PC-3 (cell line): ENCODE data around the gene WDR93. TPM values are rescaled to one million over a fixed set of nuclear protein-coding genes. Genes with fewer than 3 reads are reported as not detected.

ENCODE experiments used
- ATAC-seq: fragments of 200-7000 bp; cut with Tn5 transposase; 2 replicates; pipeline ENCODE4 v1.9.1; 2020; ENCODE audit warnings: mild to moderate bottlenecking, moderate library complexity
- BruUV-seq: library from RNA; stranded (reverse); fragments of 400-500 nt; replicated peaks from 2 replicates; lab custom pipeline; 2021; lab: Mats Ljungman, UMichigan
- CTCF ChIA-PET: fragments of 300-600 bp; sonication (Branson Sonifier 250); formaldehyde crosslinking; loops from one replicate; lab custom pipeline; 2022; ENCODE audit warnings: antibody characterized with exemption; lab: Charles Lee
- POLR2A ChIA-PET: fragments of 300-600 bp; sonication (Branson Sonifier 250); formaldehyde crosslinking; loops from one replicate; lab custom pipeline; 2022; ENCODE audit warnings: antibody characterized with exemption; ENCODE audit not compliant: unreplicated experiment; lab: Charles Lee
- DNase-seq: peaks from one replicate; pipeline ENCODE4 v3.0.0-alpha.2; 2015
- H2AFZ ChIP-seq: fragments of 300-600 bp; sonication (generic); 2 replicates; pipeline ENCODE4 v1.6.0; 2016; ENCODE audit warnings: antibody characterized with exemption, low read length
- H3F3A ChIP-seq: fragments of 300-600 bp; sonication (generic); one replicate; pipeline ENCODE4 v1.6.0; 2017; ENCODE audit warnings: antibody characterized with exemption, low read length, control low read depth, mild to moderate bottlenecking; ENCODE audit not compliant: unreplicated experiment
- H3K27ac ChIP-seq: fragments of 300-600 bp; sonication (generic); 2 replicates; pipeline ENCODE4 v1.5.1; 2016; ENCODE audit warnings: mild to moderate bottlenecking, low read length
- H3K27me3 ChIP-seq: fragments of 300-600 bp; sonication (generic); 2 replicates; pipeline ENCODE4 v1.6.1; 2016; ENCODE audit warnings: low read length, mixed read lengths
- H3K36me3 ChIP-seq: fragments of 300-600 bp; sonication (generic); 2 replicates; pipeline ENCODE4 v1.6.1; 2016; ENCODE audit warnings: low read depth, mixed run types, low read length, mixed read lengths
- H3K4me1 ChIP-seq: fragments of 300-600 bp; sonication (generic); 2 replicates; pipeline ENCODE4 v1.5.1; 2016; ENCODE audit warnings: low read length; ENCODE audit not compliant: insufficient read depth
- H3K4me2 ChIP-seq: fragments of 300-600 bp; sonication (generic); 2 replicates; pipeline ENCODE4 v1.6.0; 2016; ENCODE audit warnings: low read length
- H3K4me3 ChIP-seq: fragments of 300-600 bp; sonication (generic); 2 replicates; pipeline ENCODE4 v1.5.1; 2016; ENCODE audit warnings: mild to moderate bottlenecking, low read length, mixed read lengths
- H3K79me2 ChIP-seq: fragments of 300-600 bp; sonication (generic); 2 replicates; pipeline ENCODE4 v1.6.1; 2017; ENCODE audit warnings: low read length, mixed read lengths
- H3K9ac ChIP-seq: fragments of 300-600 bp; sonication (generic); 2 replicates; pipeline ENCODE4 v1.6.0; 2016; ENCODE audit warnings: mild to moderate bottlenecking, low read length
- H3K9me2 ChIP-seq: fragments of 300-600 bp; sonication (generic); replicated peaks from 2 replicates; pipeline ENCODE4 v1.6.1; 2016; ENCODE audit warnings: mixed run types, low read length, mixed read lengths
- H3K9me3 ChIP-seq: fragments of 300-600 bp; sonication (generic); 2 replicates; pipeline ENCODE4 v1.6.1; 2016; ENCODE audit warnings: low read length, mixed read lengths
- H4K20me1 ChIP-seq: fragments of 300-600 bp; sonication (generic); 2 replicates; pipeline ENCODE4 v1.6.1; 2016; ENCODE audit warnings: low read length, mixed read lengths
- CTCF ChIP-seq: fragments of 300-600 bp; sonication (generic); conservative IDR thresholded peaks from 2 replicates; pipeline ENCODE4 v1.5.1; 2017; ENCODE audit warnings: antibody characterized with exemption, low read depth, mild to moderate bottlenecking, low read length
- EZH2 ChIP-seq: fragments of 300-600 bp; sonication (generic); IDR thresholded peaks from one replicate; pipeline ENCODE4 v1.6.1; 2017; ENCODE audit warnings: antibody characterized with exemption, mild to moderate bottlenecking, low read length; ENCODE audit not compliant: unreplicated experiment
- EZH2phosphoT487 ChIP-seq: fragments of 300-600 bp; sonication (generic); IDR thresholded peaks from 2 replicates; pipeline ENCODE4 v1.6.1; 2018; ENCODE audit warnings: mild to moderate bottlenecking, antibody characterized with exemption, low read length, borderline replicate concordance
- intact Hi-C: fragments of 100-400 bp; cut with micrococcal nuclease; formaldehyde crosslinking; loops from 2 replicates; pipeline ENCODE4 v1.9.0; 2023
- total RNA-seq: library from RNA; depleted of rRNA; stranded (reverse); fragments of >200 nt; gene quantifications from 2 replicates; pipeline ENCODE4 v1.2.3, GENCODE V29; 2014

The WDR93 gene
- total RNA-seq, 1 experiment from 2014 or later: 0.22 TPM

- TF ChIP-seq EZH2phosphoT487 (no peak), EZH2 (no peak), CTCF (no peak)
- intact Hi-C loops: no loop called here
- peak overlapping the region; percentile 60 for H3K4me3 ChIP-seq
- no peaks in the 10 kb centered on the region for H4K20me1 ChIP-seq
- no peaks in the 10 kb centered on the region for H3K9me3 ChIP-seq
- H3F3A ChIP-seq: peaks cover 1% of the 10 kb centered on the region
- H3K36me3 ChIP-seq: no peaks in the 10 kb centered on the region
- peaks cover 33% of the 10 kb centered on the region for H3K4me1 ChIP-seq
- H3K9me2 ChIP-seq: no peaks in the 10 kb centered on the region
- peak overlapping the region; percentile 45 for H3K9ac ChIP-seq
- H3K79me2 ChIP-seq: no peaks in the 10 kb centered on the region
- peak overlapping the region; percentile 85 for H2AFZ ChIP-seq
- BruUV-seq: TSS peak; percentile 50
- DNase-seq (peak; percentile 55), ATAC-seq (peak; percentile 37)
- H3K4me2 ChIP-seq: peak overlapping the region; percentile 85
- CTCF ChIA-PET: no interaction called here
- H3K27ac ChIP-seq: no peak overlapping the region
- no peaks in the 10 kb centered on the region for H3K27me3 ChIP-seq
- POLR2A ChIA-PET: interaction anchor here (0.7 kb wide), 1 partner anchor 133 kb away, joined by 3 read pairs; no protein-coding TSS in a partner anchor
Measured at GRCh38 chr15:89665449-89666181, 25.0 kb upstream of the WDR93 start.

GRCh38 chr15:89666184-89666857 is 24.3 kb upstream of the WDR93 start:
- no peaks in the 10 kb centered on the region for H4K20me1 ChIP-seq
- H3K9ac ChIP-seq: peak overlapping the region; percentile 45; the same call in 1 of the 2 replicates
- H3K4me3 ChIP-seq: no peak overlapping the region
- no peaks in the 10 kb centered on the region for H3K27me3 ChIP-seq
- peaks cover 33% of the 10 kb centered on the region for H3K4me1 ChIP-seq
- H3K79me2 ChIP-seq: no peaks in the 10 kb centered on the region
- ATAC-seq (no peak), DNase-seq (no peak)
- H3K27ac ChIP-seq: no peak overlapping the region
- peak overlapping the region; percentile 85 for H3K4me2 ChIP-seq
- H3K9me2 ChIP-seq: no peaks in the 10 kb centered on the region
- no peaks in the 10 kb centered on the region for H3K9me3 ChIP-seq
- no peaks in the 10 kb centered on the region for H3F3A ChIP-seq
- TF ChIP-seq CTCF (no peak), EZH2phosphoT487 (no peak), EZH2 (no peak)
- BruUV-seq: no TSS peak
- intact Hi-C loops: no loop called here
- no peaks in the 10 kb centered on the region for H3K36me3 ChIP-seq
- CTCF ChIA-PET: no interaction called here
- H2AFZ ChIP-seq: peak overlapping the region; percentile 85
- POLR2A ChIA-PET: no interaction called here
